HCT116 (cell line): Measurements from ENCODE around the gene MORC1. TPM values are rescaled to one million over a fixed set of nuclear protein-coding genes. Genes with fewer than 3 reads are reported as not detected.

ENCODE experiments used
- ATAC-seq: fragments of 200-7000 bp; cut with Tn5 transposase; 2 replicates; pipeline ENCODE4 v1.9.1; 2020; ENCODE audit warnings: mild to moderate bottlenecking, moderate library complexity
- BruUV-seq: library from RNA; stranded (reverse); fragments of 400-500 nt; replicated peaks from 2 replicates; lab custom pipeline; 2021; lab: Mats Ljungman, UMichigan
- CTCF ChIA-PET: fragments of 300-600 bp; sonication (Branson Sonifier 250); formaldehyde crosslinking; loops from one replicate; lab custom pipeline; 2021; ENCODE audit warnings: antibody characterized with exemption; lab: Charles Lee
- POLR2A ChIA-PET: fragments of 300-600, 350-600 bp; sonication (Branson Sonifier 250); formaldehyde crosslinking; loops from one replicate; lab custom pipeline; 2021; ENCODE audit warnings: antibody characterized with exemption; lab: Charles Lee
- RAD21 ChIA-PET, 2 experiments: fragments of 300-600 bp; sonication (Branson Sonifier 250); formaldehyde crosslinking; loops; one replicate each; lab custom pipeline; 2023; ENCODE audit warnings: low total read pairs in 2 of 2; ENCODE audit not compliant: uncharacterized antibody in 2 of 2, unreplicated experiment in 2 of 2, low non-redundant PET in 1 of 2; lab: Charles Lee
- DNase-seq: peaks from one replicate; pipeline ENCODE4 v3.0.0-alpha.2; 2010; ENCODE audit warnings: low read depth, low spot score
- H2AFZ ChIP-seq: fragments of 200-600 bp; shearing (Covaris generic), sonication (generic); 2 replicates; pipeline ENCODE4 v1.6.1; 2017; ENCODE audit warnings: low read depth, mixed run types, mixed read lengths, antibody characterized with exemption, low read length; ENCODE audit not compliant: poor library complexity, severe bottlenecking
- H3K27ac ChIP-seq: 2 replicates; pipeline ENCODE4 v1.5.1; 2012; ENCODE audit warnings: low read depth, low read length
- H3K27me3 ChIP-seq: fragments of 200-600 bp; sonication (generic); 2 replicates; pipeline ENCODE4 v1.6.1; 2016; ENCODE audit warnings: mixed run types, low read length, mixed read lengths; ENCODE audit not compliant: insufficient read depth
- H3K36me3 ChIP-seq, 2 experiments: fragments of 200-500 bp in 1 of 2; fragments of 200-600 bp in 1 of 2; sonication (Bioruptor generic) in 1 of 2; sonication (generic) in 1 of 2; 2 replicates each; pipeline versions ENCODE4 v1.5.1 to v1.6.1; 2014 to 2016; ENCODE audit warnings: low read length in 2 of 2, inconsistent platforms in 1 of 2, mixed read lengths in 1 of 2, mixed run types in 1 of 2; ENCODE audit not compliant: insufficient read depth in 2 of 2, control insufficient read depth in 1 of 2
- H3K4me1 ChIP-seq, 2 experiments: fragments of 200-600 bp in 1 of 2; sonication (generic) in 1 of 2; 2 replicates each; pipeline versions ENCODE4 v1.5.1 to v1.6.1; 2012 to 2017; ENCODE audit warnings: low read length in 2 of 2, inconsistent platforms in 1 of 2, mild to moderate bottlenecking in 1 of 2, mixed read lengths in 1 of 2, mixed run types in 1 of 2, moderate library complexity in 1 of 2; ENCODE audit not compliant: insufficient read depth in 2 of 2, control insufficient read depth in 1 of 2
- H3K4me2 ChIP-seq: fragments of 200-600 bp; sonication (generic); 2 replicates; pipeline ENCODE4 v1.6.1; 2017; ENCODE audit warnings: mixed run types, low read length, mixed read lengths
- H3K4me3 ChIP-seq, 2 experiments: fragments of 200-600 bp in 1 of 2; sonication (generic) in 1 of 2; replicated peaks in 1 of 2; 2 replicates each; pipeline ENCODE4 v1.5.1; 2011 to 2016; ENCODE audit warnings: low read length in 2 of 2, control low read depth in 1 of 2, low read depth in 1 of 2, mild to moderate bottlenecking in 1 of 2, mixed read lengths in 1 of 2, mixed run types in 1 of 2
- H3K79me2 ChIP-seq: fragments of 200-600 bp; sonication (generic); 2 replicates; pipeline ENCODE4 v1.6.1; 2017; ENCODE audit warnings: mild to moderate bottlenecking, mixed run types, low read length, moderate library complexity, mixed read lengths; ENCODE audit not compliant: insufficient read depth
- H3K9ac ChIP-seq: fragments of 200-600 bp; sonication (generic); 2 replicates; pipeline ENCODE4 v1.6.1; 2016; ENCODE audit warnings: low read length, mixed read lengths
- H3K9me2 ChIP-seq: fragments of 200-600 bp; sonication (generic), shearing (Covaris generic); 2 replicates; pipeline ENCODE4 v1.6.1; 2017; ENCODE audit warnings: mixed run types, mild to moderate bottlenecking, moderate library complexity; ENCODE audit not compliant: insufficient read depth
- H3K9me3 ChIP-seq, 2 experiments: fragments of 200-500 bp in 1 of 2; fragments of 200-600 bp in 1 of 2; sonication (Bioruptor generic) in 1 of 2; sonication (generic) in 1 of 2; 2 replicates each; pipeline ENCODE4 v1.6.1; 2014 to 2017; ENCODE audit warnings: low read length in 2 of 2, mixed read lengths in 2 of 2, inconsistent platforms in 1 of 2, low read depth in 1 of 2, mild to moderate bottlenecking in 1 of 2, mixed run types in 1 of 2, moderate library complexity in 1 of 2; ENCODE audit not compliant: control insufficient read depth in 1 of 2, insufficient read depth in 1 of 2
- H4K20me1 ChIP-seq: fragments of 200-600 bp; sonication (generic), shearing (Covaris generic); 2 replicates; pipeline ENCODE4 v1.6.1; 2017; ENCODE audit warnings: mixed run types, mild to moderate bottlenecking, moderate library complexity; ENCODE audit not compliant: insufficient read depth
- CBX3 ChIP-seq: IDR thresholded peaks from 2 replicates; pipeline ENCODE4 v1.6.1; 2012; ENCODE audit warnings: low read depth
- ELF1 ChIP-seq: IDR thresholded peaks from 2 replicates; pipeline ENCODE4 v1.6.1; 2012; ENCODE audit warnings: low read depth, borderline replicate concordance
- EZH2 ChIP-seq: fragments of 200-600 bp; sonication (generic); IDR thresholded peaks from 2 replicates; pipeline ENCODE4 v1.6.1; 2017; ENCODE audit warnings: antibody characterized with exemption, mixed run types
- FOSL1 ChIP-seq: IDR thresholded peaks from 2 replicates; pipeline ENCODE4 v1.6.1; 2012; ENCODE audit warnings: low read depth
- POLR2A ChIP-seq: IDR thresholded peaks from 2 replicates; pipeline ENCODE4 v1.7.0; 2011; ENCODE audit warnings: borderline replicate concordance; ENCODE audit not compliant: insufficient read depth, insufficient read length; ENCODE audit errors: extremely low read depth
- POLR2AphosphoS5 ChIP-seq: IDR thresholded peaks from 2 replicates; pipeline ENCODE4 v1.6.1; 2011; ENCODE audit warnings: mild to moderate bottlenecking, low read depth, low read length, moderate library complexity
- RAD21 ChIP-seq: IDR thresholded peaks from 2 replicates; pipeline ENCODE4 v1.6.1; 2012; ENCODE audit warnings: low read depth, mild to moderate bottlenecking
- SIN3A ChIP-seq: IDR thresholded peaks from 2 replicates; pipeline ENCODE4 v1.6.1; 2012; ENCODE audit warnings: low read depth
- SP1 ChIP-seq: IDR thresholded peaks from 2 replicates; pipeline ENCODE4 v1.6.1; 2012; ENCODE audit warnings: low read depth
- SRF ChIP-seq: IDR thresholded peaks from 2 replicates; pipeline ENCODE4 v1.6.1; 2012; ENCODE audit warnings: low read depth
- YY1 ChIP-seq: IDR thresholded peaks from 2 replicates; pipeline ENCODE4 v1.6.1; 2011; ENCODE audit warnings: low read length, low read depth, moderate library complexity, mild to moderate bottlenecking; ENCODE audit not compliant: insufficient replicate concordance; ENCODE audit errors: extremely low read depth
- ZNF274 ChIP-seq: fragments of 200-500 bp; sonication (Bioruptor generic); IDR thresholded peaks from 2 replicates; pipeline ENCODE4 v1.6.1; 2014; ENCODE audit warnings: mild to moderate bottlenecking, low read depth, low read length, inconsistent platforms
- intact Hi-C: fragments of 100-400 bp; cut with micrococcal nuclease; formaldehyde crosslinking; loops from 2 replicates; pipeline ENCODE4 v1.10.0; 2022
- total RNA-seq: library from RNA; stranded (reverse); gene quantifications from one replicate; pipeline ENCODE4 v1.2.1, GENCODE V29; 2021; ENCODE audit not compliant: unreplicated experiment
- TF ChIP-seq, protein P1 (sequence below): IDR thresholded peaks from 2 replicates; pipeline ENCODE4 v1.6.1; 2012; ENCODE audit warnings: low read depth
- TF ChIP-seq, protein P2 (sequence below): IDR thresholded peaks from 2 replicates; pipeline ENCODE4 v1.6.1; 2012
- TF ChIP-seq, protein P3 (sequence below): IDR thresholded peaks from 2 replicates; pipeline ENCODE4 v1.6.1; 2012

MORC1 gene
- total RNA-seq, 1 experiment from 2014 or later, result not detected

DNA sequence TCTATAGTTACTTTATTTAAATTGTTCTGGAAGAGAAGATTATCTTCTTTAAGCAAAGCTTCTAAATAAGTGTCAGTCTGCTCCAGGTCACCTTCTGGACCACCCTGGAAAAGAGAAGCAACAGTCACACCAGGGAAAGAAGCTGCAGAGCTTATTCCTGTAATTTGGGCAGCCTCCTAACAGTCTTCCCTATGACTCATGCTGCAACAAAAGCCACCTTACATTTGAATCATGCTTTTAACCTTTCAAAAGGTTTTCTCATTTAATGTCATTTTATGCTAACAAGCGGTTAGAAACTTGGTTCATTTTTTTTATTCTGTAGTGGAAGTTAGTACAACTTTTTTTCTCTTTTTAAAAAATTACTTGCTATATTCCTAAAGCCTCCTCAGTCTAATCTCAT is 158.9 kb downstream of the MORC1 start:
- RAD21 ChIA-PET, result no interaction called here
- Histone ChIP-seq H3K27me3 (no peaks in the 10 kb centered on the region), H3K9ac (no peak overlapping the region), H3K4me2 (no peak overlapping the region)
- TF ChIP-seq EZH2, result no peak
- TF ChIP-seq YY1, result no peak
- TF ChIP-seq SRF, result no peak
- no peak for TF ChIP-seq POLR2A
- TF ChIP-seq, protein P1, sequence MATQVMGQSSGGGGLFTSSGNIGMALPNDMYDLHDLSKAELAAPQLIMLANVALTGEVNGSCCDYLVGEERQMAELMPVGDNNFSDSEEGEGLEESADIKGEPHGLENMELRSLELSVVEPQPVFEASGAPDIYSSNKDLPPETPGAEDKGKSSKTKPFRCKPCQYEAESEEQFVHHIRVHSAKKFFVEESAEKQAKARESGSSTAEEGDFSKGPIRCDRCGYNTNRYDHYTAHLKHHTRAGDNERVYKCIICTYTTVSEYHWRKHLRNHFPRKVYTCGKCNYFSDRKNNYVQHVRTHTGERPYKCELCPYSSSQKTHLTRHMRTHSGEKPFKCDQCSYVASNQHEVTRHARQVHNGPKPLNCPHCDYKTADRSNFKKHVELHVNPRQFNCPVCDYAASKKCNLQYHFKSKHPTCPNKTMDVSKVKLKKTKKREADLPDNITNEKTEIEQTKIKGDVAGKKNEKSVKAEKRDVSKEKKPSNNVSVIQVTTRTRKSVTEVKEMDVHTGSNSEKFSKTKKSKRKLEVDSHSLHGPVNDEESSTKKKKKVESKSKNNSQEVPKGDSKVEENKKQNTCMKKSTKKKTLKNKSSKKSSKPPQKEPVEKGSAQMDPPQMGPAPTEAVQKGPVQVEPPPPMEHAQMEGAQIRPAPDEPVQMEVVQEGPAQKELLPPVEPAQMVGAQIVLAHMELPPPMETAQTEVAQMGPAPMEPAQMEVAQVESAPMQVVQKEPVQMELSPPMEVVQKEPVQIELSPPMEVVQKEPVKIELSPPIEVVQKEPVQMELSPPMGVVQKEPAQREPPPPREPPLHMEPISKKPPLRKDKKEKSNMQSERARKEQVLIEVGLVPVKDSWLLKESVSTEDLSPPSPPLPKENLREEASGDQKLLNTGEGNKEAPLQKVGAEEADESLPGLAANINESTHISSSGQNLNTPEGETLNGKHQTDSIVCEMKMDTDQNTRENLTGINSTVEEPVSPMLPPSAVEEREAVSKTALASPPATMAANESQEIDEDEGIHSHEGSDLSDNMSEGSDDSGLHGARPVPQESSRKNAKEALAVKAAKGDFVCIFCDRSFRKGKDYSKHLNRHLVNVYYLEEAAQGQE, result no peak
- TF ChIP-seq SIN3A, result no peak
- no peak for TF ChIP-seq RAD21
- no peak for TF ChIP-seq ZNF274
- no peak for TF ChIP-seq SP1
- TF ChIP-seq FOSL1, result no peak
- TF ChIP-seq CBX3, result no peak
- TF ChIP-seq ELF1, result no peak
- no peak for TF ChIP-seq POLR2AphosphoS5
- TF ChIP-seq, protein P2, sequence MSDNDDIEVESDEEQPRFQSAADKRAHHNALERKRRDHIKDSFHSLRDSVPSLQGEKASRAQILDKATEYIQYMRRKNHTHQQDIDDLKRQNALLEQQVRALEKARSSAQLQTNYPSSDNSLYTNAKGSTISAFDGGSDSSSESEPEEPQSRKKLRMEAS, result no peak
- TF ChIP-seq, protein P3, sequence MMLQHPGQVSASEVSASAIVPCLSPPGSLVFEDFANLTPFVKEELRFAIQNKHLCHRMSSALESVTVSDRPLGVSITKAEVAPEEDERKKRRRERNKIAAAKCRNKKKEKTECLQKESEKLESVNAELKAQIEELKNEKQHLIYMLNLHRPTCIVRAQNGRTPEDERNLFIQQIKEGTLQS, result no peak
- TF ChIP-seq, all 23 proteins: peak for 0
- DNase-seq, result no peak
- no peak overlapping the region for H3K4me3 ChIP-seq
- no peaks in the 10 kb centered on the region for H4K20me1 ChIP-seq
- no peak overlapping the region for H3K27ac ChIP-seq
- POLR2A ChIA-PET, result no interaction called here
- ATAC-seq, result no peak
- H3K4me1 ChIP-seq, result no peaks in the 10 kb centered on the region
- no peaks in the 10 kb centered on the region for H3K36me3 ChIP-seq
- no peaks in the 10 kb centered on the region for H3K9me2 ChIP-seq
- BruUV-seq, result no TSS peak
- H3K79me2 ChIP-seq, result no peaks in the 10 kb centered on the region
- H3K9me3 ChIP-seq, result no peaks in the 10 kb centered on the region
- H2AFZ ChIP-seq, result no peak overlapping the region
- CTCF ChIA-PET, result no interaction called here
- intact Hi-C loops, result no loop called here
